Stimulated activated CD8-positive, alpha-beta memory T cell treated with anti-CD3 and anti-CD28 coated beads, Interleukin-7, amount 100 ng/mL, for 1 hour (primary cell): ENCODE data around the gene VGLL2.

Source experiments
- DNase-seq, 2 donors: peaks; one replicate each; pipeline ENCODE4 v3.0.0-alpha.2; 2020; ENCODE audit warnings: low read depth in 2 of 2

Gene VGLL2

DNA sequence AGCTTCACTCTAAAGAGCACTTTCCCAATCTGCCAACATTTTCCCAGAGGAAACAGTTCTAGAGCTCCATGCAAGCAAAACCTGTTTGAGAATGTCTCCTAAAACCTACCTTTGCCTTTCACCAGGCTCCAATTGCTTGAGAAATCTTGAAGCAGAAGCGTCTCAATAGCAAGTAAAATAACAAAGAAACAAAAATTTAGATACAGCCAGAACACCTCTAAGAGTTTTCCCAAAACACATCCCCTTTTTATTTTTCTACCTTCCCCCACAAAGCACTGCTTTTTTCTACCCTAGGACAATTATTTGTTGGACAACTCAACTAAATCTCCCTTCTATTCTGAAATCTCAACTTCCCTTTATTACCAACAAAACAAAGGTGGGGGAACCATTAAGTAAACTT is 3.6 kb downstream of the VGLL2 start:
- DNase-seq = no peak

DNA sequence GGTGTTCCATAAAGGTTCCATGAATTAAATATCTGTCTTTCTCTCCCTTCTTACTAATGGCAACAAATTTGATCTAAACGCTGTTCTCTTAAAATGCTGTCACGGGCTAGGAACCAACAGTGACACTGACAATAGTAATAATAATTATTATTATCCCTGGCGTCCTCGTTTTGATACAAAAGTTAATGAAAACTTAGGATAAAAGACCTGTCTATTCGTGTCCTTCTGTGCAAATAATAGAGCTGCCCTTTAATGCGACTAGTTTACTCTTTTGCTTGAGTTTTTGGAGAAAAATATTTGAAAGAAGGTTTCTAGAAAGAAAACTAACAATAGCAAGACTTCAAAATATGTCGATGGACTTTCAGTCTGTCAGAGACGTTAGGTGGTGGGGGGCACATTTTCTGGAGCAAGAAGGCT is 4.3 kb downstream of the VGLL2 start:
- DNase-seq = no peak

DNA sequence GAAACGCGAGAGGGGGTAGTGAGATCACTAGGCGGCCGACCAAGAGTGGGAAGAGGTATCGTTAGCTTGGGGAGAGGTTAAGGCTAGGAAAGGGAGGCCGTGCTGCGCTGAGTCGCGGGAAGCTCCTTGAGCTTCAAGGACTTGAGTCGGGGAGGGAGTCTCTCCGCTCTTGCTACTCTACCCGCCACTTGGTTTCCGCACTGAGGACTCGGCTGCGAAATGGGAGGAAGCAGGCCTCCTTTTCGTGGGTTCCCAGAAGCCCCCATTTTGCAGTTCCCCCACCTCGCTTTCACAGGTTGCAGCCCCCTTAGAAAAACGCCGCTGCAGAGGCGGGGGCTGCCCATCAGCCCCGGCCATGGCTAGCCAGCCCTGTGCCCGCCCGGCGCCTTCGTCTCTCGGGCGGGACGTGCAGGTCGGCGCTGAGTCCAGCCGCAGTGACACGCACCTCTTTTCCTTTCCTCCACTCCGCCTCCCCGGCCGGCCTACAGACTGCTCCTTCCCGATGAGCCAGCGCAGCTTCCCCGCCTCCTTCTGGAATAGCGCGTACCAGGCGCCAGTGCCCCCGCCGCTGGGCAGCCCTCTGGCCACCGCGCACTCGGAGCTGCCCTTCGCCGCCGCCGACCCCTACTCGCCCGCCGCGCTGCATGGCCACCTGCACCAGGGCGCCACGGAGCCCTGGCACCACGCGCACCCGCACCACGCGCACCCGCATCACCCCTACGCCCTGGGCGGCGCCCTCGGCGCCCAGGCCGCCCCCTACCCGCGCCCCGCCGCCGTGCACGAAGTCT is 4.9 kb downstream of the VGLL2 start:
- no peak for DNase-seq

DNA sequence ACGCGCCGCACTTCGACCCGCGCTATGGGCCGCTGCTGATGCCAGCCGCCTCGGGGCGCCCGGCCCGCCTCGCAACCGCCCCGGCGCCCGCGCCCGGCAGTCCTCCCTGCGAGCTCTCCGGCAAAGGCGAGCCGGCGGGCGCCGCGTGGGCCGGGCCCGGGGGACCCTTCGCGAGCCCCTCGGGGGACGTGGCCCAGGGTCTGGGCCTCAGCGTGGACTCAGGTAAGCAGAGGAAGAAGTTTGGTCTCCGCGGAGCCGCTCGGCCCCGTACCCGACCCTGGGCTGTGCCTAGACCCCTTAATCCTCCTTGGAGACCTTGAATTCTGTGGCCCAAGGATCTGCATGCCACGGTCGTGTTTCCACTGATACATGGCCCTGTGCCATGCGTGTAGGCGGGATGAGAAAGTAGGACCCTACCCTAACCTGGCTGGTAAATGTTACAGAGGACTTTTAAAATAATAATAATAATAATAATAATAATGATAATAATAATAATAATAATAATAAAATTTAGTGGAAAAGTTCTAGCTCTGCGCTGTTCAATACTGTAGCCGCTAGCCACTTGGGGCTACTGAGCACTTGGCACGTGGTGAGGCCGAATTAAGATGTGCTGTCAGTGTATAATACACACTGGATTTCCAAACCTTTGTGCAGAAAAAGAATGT is 5.6 kb downstream of the VGLL2 start:
- no peak for DNase-seq

DNA sequence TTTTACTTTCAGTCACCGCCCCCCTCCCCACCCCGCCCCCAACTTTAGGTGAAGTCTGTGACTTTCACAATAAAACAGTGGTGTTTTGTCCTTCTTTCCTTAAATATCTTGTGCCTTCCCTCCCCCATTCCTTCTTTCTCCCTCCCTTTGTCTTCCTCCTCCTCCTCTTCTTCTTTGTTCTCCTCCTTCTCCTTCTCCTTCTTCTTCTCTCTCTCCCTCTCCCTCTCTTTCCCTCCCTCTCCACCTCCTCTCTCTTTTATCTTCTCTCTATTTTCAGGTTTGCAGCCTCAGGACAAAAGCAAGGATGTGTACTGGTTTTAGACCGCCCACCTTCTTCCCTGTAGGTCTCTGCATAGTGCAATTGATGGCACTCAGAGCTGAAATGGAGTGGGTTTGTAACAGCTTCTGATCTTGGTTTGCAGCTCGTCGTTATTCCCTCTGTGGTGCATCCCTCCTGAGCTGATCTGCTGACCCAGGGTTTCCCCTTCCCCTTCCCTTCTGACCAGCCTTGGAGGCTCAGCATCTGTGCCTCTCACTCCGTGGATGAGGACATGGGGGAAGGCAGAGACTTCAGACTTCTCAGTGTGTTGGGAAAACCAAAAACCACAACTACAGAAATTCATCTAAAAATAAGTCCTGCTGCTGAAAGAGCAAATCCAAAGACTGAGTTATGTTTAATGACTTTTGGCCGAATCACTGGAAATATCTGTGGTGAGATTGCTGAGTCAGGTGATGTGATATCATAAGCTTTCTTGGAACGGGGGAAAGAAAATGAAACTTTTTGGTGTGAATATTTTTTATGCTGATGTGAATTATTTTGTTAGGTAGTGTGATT is 6.9 kb downstream of the VGLL2 start:
- DNase-seq = no peak

DNA sequence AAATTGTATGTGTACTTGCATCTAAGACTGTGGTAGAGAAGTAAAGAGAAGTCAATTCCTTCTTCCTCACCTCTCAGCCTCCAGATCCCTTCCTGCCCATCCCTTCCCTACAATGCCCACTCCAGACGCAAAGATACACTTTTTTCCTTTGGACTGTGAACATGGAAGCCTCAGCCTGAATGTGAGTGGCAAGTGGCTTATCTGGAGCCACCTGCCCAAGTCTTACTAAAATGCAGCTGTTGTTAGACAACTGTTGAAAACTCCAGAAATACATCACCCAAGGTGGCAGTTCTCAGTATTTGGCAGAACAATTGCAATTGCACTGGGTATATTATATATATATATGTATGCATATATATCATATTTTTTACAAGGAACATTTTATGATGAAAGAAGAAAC is 7.5 kb downstream of the VGLL2 start:
- DNase-seq = no peak

DNA sequence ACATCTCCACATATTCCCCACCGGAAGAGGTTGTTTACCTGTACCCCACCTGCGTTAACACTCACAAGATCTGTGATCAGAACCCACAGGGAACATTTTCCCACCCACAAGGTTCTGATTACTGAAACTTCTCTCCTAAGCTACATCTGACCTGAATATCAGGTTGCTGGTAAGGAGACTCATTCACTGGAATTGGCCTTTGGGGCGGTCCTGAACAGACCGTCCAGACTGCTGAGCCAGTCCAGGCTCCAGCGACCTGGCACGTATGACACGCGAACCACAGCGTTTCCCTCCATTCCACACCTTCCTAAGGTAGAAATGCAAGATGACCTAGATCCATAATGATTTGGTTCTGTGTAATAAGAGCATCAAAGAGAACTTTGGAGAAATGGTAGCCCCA is 9.8 kb downstream of the VGLL2 start:
- no peak for DNase-seq

DNA sequence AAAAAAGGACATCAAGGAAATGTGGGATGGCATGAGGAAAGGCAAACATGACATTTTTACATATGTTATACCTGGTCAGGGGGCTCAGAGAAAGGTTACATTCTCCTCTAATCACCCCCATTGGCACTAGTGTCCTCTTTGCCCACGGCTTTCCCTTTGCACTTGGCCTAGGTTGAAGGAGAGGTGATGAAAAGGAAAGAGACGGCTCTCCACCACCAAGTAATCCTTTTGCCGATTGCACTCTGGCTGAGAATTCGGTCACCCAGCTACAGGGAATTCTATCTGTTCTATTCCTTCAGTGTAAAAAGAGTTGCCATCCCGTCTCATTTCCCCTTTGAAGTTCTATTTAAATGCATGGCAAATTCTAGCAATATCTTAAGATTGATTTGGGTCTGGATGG is 10.4 kb downstream of the VGLL2 start:
- no peak for DNase-seq

DNA sequence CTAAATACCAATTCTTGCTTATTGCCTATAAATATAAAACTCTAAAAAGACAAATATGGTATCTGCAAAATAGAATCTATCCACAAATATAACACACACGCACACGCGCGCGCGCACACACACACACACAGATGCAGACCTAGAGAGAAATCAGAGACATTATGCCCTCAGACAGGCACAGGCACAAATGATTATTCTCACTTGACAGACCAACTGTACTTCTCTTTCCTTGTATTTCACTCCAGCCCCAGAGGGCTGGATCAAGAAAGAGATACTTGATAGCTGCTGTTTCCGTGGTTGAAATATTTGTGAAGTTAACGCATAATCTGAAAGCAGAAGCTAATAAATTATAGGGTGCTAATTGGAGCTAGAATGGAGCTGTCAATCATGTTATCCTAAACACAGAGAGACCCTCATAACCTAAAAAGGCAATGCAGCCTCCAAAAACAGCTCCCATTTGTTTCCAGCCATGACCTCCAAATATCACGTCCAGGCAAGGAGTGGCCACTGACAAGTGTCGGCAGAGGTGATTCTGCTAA is 11.5 kb downstream of the VGLL2 start:
- DNase-seq = no peak

DNA sequence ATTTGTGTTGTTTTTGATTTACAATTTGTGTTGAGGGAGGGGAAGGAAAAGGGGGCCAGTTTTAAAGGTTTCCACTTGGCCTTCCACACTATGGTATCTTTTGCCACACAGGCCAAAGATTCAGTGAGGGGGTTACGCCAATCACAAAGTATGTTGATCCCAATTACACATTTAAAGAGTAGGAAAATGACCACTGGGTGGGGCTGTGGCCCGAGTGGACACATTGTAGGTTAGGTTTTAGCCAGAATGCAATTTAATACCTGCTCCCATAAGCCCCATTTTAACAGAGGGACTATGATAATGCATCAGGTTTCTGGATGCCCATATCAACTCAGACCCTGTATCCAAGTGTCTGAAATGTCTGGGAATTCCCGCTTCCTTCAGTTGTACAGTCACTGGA is 15.6 kb downstream of the VGLL2 start:
- DNase-seq = no peak

DNA sequence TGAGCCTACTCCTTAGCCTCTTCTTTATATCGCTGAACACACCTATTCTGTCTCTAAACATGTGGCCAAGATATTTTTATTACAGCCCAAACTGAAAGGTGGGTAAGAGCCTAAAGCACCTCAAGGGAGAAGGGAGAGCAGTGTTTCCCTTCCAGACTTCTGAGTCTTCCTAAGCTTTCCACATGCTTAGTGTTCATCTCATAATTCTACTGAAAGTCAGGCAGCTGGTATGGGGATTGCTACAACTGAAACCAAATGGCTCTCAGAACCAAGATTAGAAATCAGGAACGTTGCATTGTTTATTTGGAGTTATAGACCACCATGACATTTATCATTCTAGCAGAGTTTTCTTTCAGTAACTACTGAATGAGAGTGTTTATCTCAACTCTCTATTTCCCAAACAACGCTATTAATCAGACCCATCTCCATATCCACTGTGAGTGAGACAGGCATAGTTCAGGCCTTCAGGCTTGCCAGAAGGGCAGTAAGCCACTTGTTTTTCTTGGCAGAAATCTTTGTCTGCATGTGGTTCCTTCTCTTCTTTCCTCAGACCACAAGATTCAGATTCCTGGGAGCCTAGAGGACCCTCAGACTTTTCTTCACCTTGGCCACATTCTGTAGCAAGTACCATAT is 22.8 kb downstream of the VGLL2 start:
- no peak for DNase-seq

DNA sequence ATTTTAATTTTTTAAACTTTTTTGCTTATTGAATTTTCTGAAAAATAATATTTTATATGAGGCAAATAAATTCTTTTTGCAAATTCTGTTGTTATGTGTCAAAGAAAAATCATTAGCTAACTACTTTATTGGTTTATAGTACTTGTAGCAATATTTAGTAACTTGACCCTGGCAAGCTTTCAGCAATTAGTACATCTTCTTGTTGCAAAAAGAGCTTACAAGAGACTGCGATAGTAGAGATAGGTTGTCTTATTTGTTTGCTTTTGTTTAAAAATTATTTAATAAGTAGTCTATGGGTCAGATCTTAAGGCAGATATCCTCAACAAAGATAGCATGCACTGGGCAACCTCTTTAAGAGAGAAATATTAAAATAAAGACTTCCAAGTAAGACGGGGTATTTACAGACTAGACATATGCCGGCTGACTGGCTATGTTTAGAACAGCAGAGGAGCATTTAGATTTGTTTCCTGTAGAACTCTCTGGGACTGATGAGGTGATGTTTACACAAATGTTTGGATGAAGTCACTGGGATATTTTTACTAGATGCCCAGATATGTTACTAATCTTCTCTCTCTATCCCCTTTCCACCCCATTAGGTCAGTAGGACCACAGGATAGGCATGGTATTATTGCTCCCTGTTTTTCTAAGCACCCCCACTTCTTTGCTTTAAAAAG is 25.0 kb downstream of the VGLL2 start:
- DNase-seq = no peak

DNA sequence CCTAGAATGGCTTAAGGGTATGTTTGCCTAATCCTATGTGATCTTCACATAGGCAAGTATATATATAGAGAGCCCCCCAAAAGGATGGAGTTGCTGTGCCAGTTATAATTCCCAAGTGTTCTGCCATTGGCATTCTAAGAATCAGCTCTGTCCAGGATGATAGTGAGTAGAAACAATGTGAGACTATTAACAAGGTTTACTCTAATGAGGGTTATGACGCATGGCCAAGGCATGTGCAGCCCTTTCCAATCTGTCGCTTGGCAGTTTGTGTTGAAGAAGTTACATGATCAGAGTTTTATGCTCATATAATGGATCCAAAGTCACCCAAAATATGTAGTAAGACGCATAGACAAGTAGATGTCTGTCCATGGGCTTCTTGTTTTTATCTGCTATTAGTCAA is 33.6 kb downstream of the VGLL2 start:
- DNase-seq = no peak

DNA sequence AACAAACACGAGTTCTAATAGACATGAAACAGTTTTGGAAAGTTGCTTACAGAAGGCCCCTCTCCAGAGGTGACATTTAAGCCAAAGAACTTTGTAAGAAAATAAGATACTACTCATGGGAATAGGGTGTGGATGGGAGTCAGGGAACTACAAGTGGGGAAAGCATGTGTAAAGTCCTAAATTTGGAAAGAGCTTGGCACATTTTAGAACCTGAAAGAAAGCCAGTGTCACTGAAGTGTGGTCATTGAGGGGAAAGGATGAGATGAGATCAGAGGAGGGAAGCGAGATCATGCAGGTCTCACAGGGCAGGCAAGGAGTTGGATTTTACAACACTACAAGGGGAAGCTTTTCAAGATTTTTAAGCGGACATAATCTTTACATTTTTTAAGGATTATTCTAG is 38.0 kb downstream of the VGLL2 start:
- DNase-seq = no peak

DNA sequence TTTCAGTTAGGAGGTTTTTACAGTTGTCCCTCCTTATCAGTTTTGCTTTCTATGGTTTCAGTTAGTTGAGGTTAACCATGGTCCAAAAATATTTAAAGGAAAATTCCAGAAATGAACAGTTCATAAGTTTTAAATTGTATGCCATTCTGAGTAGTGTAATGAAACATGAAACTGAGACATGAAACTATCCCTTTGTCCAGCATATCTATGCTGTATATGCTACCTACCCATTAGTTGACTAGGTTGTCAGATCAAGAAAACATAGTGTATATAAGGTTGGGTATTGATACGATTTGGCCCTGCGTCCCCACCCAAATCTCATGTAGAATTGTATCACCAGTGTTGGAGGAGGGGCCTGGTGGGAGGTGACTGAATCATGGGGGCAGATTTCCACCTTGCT is 39.1 kb downstream of the VGLL2 start:
- DNase-seq = no peak

DNA sequence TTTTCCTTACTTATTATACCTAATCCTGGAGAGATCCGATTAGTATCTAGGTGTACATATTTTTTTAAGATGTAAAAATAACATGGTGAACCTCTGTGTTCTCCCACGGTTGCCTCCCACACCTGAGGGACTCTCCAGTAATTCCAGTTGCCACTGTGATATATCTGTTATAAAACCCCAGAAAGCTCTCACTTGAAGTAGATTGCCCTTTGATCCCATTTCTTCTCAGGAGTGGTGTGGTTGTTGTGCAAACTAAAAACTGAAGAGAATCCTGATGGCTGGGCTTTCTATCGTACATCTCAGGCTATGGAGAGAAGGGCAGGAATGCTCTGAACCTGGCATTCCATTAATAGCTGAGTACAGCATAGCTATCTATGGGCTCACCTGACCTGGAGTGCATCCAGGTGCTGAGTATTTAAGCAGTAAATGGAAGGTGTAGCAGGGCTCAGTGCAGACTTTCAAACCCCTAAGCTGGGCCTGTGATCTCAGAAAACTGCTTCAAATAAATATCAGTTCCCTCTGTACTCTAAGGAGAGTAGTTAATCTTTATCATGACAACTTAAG is 41.0 kb downstream of the VGLL2 start:
- DNase-seq = no peak

DNA sequence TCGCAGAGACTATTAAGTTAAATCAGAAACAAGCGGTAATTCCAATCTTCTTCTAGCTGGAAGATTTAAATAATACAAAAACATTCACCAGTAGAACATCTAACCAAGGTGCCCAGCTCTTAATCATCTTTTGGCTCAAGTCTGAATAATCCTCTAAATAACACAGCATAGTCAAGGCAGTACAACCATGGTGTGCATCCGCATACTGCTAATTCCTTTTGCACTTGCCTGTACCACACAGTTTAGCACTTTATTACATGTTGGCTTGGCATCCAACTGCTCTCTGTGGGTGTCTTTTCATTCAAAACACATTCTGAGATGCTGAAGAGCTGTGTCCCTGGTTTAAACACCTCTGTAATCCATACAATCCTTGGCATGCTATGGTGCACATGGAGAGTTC is 42.3 kb downstream of the VGLL2 start:
- no peak for DNase-seq

DNA sequence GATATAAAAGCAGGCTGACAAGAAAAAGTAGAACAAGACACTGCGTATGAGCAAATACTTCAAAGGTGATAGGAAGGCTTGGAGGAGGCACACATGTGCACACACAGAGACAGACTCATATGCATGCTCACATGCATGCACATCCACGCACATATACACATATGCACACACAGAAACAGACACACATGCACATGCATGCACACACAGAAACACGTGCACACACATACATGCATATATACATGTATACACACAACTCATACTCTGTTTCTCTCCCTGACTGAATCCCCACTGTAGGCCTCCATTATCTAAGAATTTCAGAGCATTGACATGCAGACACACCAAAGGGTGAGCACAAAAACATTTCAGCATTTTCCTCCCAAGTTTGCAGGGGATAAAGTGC is 43.7 kb downstream of the VGLL2 start:
- no peak for DNase-seq

DNA sequence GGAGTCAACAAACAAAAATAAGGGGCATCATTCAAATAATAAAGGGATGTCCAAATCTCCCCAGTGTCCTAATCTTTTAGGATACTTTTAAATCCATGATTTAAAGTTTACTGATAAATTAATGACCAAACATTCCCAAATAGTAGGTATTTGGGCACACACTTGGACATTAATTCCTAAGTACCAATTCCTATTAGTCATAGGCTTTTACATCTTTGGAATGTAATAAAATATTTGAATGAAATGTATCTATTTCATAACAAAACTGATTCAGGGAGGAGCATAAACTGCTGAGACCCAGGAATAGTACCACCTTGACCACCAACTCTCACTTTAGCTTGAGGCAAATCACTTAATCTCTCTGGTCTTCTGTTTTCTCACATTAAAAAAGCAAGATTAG is 44.3 kb downstream of the VGLL2 start:
- DNase-seq = no peak

DNA sequence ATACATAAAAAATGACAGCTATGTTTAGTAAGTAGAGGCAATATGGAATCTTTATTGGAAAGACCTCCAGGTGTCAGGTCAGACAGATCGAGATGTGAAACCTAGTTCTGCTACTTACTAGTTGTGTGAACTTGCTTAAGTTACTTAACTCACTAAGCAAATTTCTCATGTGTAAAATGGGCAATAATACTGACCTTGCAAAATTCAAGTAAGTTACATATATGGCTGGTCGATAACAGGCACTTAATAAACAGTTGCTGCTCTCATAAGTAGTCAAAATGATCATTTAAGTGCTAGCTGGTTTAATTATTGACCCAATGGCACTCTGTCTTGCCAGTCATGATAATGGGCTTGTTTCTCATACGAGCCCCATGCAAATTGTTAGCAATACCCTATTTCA is 46.0 kb downstream of the VGLL2 start:
- no peak for DNase-seq

DNA sequence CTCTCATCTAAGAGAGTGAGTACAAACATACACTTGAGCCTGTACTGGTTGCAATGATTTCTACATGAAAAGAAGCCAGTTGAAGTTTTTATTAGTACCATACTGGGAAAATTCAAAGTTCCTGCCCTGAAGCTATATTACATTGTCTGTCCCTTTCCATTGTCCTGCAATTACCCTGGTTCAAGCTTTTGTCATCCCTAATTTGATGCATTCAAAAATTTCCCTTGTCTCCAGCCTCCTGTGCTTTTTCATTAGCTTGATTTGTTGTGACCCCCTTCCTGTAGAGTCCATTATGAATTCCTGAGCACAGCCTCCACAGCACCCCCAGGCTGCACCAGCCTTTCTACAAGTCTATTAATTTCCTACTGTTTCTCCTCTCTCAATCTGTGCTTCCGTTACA is 46.4 kb downstream of the VGLL2 start:
- DNase-seq = no peak
